ENCODE results near the gene SMDT1.

DNA sequence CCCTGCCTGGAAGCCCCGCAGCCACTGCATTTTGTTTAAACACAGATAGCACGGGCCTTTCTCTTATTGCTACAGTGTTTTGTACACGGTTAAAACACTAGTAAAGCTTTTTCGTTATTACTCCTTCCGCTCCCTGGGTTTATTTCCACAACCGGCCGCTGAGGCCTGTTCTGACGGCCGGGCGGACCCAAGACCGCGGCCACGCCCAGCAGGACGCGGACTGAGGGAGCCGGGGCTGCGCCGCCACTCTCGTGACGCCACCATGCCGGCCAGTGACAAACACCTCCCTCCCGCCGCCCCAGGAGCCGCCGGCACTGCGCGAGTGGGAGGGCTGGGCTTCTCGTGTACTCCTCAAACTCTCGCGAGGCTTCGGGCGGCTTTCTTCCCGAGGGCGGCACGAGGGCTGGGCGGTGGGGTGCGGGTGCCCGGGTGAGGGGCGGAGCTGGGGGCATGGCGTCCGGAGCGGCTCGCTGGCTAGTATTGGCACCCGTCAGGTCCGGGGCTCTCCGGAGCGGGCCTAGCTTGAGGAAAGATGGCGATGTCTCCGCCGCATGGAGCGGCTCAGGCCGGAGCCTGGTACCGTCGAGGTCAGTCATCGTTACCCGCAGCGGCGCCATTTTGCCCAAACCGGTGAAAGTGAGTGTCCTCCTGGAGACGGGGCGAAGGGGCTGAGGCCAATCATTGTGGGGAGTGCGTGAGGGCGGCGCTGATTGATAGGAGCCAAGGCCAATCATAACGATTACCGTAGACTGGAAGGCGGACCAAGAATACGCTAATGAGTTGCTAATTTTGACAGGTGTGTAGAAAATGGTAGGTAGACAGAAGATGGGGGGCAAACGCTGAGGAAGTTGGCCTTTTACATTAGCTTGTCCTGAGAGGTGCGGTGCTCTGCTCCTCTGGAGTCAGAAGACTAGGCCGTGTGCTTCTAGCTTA is at the start of gene SMDT1:
- TF ChIP-seq, protein P1, sequence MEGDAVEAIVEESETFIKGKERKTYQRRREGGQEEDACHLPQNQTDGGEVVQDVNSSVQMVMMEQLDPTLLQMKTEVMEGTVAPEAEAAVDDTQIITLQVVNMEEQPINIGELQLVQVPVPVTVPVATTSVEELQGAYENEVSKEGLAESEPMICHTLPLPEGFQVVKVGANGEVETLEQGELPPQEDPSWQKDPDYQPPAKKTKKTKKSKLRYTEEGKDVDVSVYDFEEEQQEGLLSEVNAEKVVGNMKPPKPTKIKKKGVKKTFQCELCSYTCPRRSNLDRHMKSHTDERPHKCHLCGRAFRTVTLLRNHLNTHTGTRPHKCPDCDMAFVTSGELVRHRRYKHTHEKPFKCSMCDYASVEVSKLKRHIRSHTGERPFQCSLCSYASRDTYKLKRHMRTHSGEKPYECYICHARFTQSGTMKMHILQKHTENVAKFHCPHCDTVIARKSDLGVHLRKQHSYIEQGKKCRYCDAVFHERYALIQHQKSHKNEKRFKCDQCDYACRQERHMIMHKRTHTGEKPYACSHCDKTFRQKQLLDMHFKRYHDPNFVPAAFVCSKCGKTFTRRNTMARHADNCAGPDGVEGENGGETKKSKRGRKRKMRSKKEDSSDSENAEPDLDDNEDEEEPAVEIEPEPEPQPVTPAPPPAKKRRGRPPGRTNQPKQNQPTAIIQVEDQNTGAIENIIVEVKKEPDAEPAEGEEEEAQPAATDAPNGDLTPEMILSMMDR (IDR thresholded peaks at IDR 0.05): no peak
- TF ChIP-seq POLR2AphosphoS5 (IDR thresholded peaks at IDR 0.05) (peak; percentile 81 to 97 (median 89)), POLR2A (IDR thresholded peaks at IDR 0.05) (peak in 2 of 4 donors; percentile 52 to 73), EP300 (IDR thresholded peaks at IDR 0.05) (no peak)
